Neural cell (in vitro differentiated cells): ENCODE results near the gene ADH5. TPM values are rescaled to one million over a fixed set of nuclear protein-coding genes. Genes with fewer than 3 reads are reported as not detected.
"Not testable (repeated sequence)": the region's sequence is repeated elsewhere in the genome, so short reads cannot be mapped to it uniquely, and the experiment has no call there.

ENCODE experiments used
- H2AFZ ChIP-seq: fragments of 200-600, 300-800 bp; sonication (generic), shearing (Covaris generic); 2 replicates; pipeline ENCODE4 v1.6.0; 2014; ENCODE audit warnings: low read depth, mild to moderate bottlenecking, antibody characterized with exemption, low read length, moderate library complexity
- H3F3A ChIP-seq: fragments of 200-600 bp; shearing (Covaris generic); 2 replicates; pipeline ENCODE4 v1.6.1; 2016; ENCODE audit warnings: mild to moderate bottlenecking, moderate library complexity, mixed read lengths, antibody characterized with exemption, low read length; ENCODE audit not compliant: insufficient read depth, poor library complexity, severe bottlenecking
- H3K27ac ChIP-seq: fragments of 200-600, 300-800 bp; sonication (generic), shearing (Covaris generic); 2 replicates; pipeline ENCODE4 v1.5.1; 2014; ENCODE audit warnings: mild to moderate bottlenecking, low read length, moderate library complexity
- H3K27me3 ChIP-seq: fragments of 300-800, 200-600 bp; sonication (generic), shearing (Covaris generic); 2 replicates; pipeline ENCODE4 v1.6.0; 2014; ENCODE audit warnings: mild to moderate bottlenecking, low read depth, low read length, moderate library complexity; ENCODE audit not compliant: insufficient read depth
- H3K36me3 ChIP-seq: fragments of 300-800, 200-600 bp; sonication (generic), shearing (Covaris generic); 2 replicates; pipeline ENCODE4 v1.5.1; 2014; ENCODE audit warnings: mild to moderate bottlenecking, antibody characterized with exemption, low read length, moderate library complexity; ENCODE audit not compliant: insufficient read depth
- H3K4me2 ChIP-seq: fragments of 300-800, 200-600 bp; sonication (generic), shearing (Covaris generic); 2 replicates; pipeline ENCODE4 v1.6.0; 2014; ENCODE audit warnings: mild to moderate bottlenecking, low read length
- H3K4me3 ChIP-seq: fragments of 300-800, 200-600 bp; sonication (generic), shearing (Covaris generic); 2 replicates; pipeline ENCODE4 v1.5.1; 2014; ENCODE audit warnings: mild to moderate bottlenecking, low read length, moderate library complexity
- H3K79me2 ChIP-seq: fragments of 200-600 bp; shearing (Covaris generic); replicated peaks from 2 replicates; pipeline ENCODE4 v1.6.0; 2014; ENCODE audit warnings: mild to moderate bottlenecking, low read length, moderate library complexity; ENCODE audit not compliant: insufficient read depth
- H3K9ac ChIP-seq: fragments of 300-800, 200-600 bp; sonication (generic), shearing (Covaris generic); 2 replicates; pipeline ENCODE4 v1.6.1; 2016; ENCODE audit warnings: mild to moderate bottlenecking, low read length, mixed read lengths
- H3K9me2 ChIP-seq: fragments of 200-600 bp; shearing (Covaris generic); 2 replicates; pipeline ENCODE4 v1.6.1; 2016; ENCODE audit warnings: mild to moderate bottlenecking, low read length, mixed read lengths; ENCODE audit not compliant: insufficient read depth
- H3K9me3 ChIP-seq: fragments of 200-600, 300-800 bp; sonication (generic), shearing (Covaris generic); 2 replicates; pipeline ENCODE4 v1.6.1; 2016; ENCODE audit warnings: mild to moderate bottlenecking, mixed run types, low read length, moderate library complexity, mixed read lengths
- H4K20me1 ChIP-seq: fragments of 200-600 bp; shearing (Covaris generic); 2 replicates; pipeline ENCODE4 v1.6.1; 2016; ENCODE audit warnings: mild to moderate bottlenecking, mixed run types; ENCODE audit not compliant: insufficient read depth
- EP300 ChIP-seq: fragments of 450-650 bp; conservative IDR thresholded peaks from 2 replicates; pipeline ENCODE4 v1.6.1; 2014; ENCODE audit warnings: antibody characterized with exemption, mild to moderate bottlenecking, moderate library complexity; ENCODE audit not compliant: poor library complexity, severe bottlenecking
- EZH2 ChIP-seq: fragments of 200-600, 300-800 bp; shearing (Covaris generic), sonication (generic); IDR thresholded peaks from 2 replicates; pipeline ENCODE4 v1.6.1; 2014; ENCODE audit warnings: antibody characterized with exemption, low read length, borderline replicate concordance, mild to moderate bottlenecking; ENCODE audit not compliant: insufficient read depth, poor library complexity, severe bottlenecking
- MXI1 ChIP-seq: fragments of 450-650 bp; conservative IDR thresholded peaks from 2 replicates; pipeline ENCODE4 v1.6.1; 2014; ENCODE audit warnings: antibody characterized with exemption, mild to moderate bottlenecking; ENCODE audit not compliant: poor library complexity, severe bottlenecking
- POLR2AphosphoS5 ChIP-seq: IDR thresholded peaks from 2 replicates; pipeline ENCODE4 v1.6.1; 2012
- RAD21 ChIP-seq: fragments of 450-650 bp; conservative IDR thresholded peaks from 2 replicates; pipeline ENCODE4 v1.6.1; 2014; ENCODE audit warnings: antibody characterized with exemption, mild to moderate bottlenecking, moderate library complexity
- SMC3 ChIP-seq: fragments of 450-650 bp; conservative IDR thresholded peaks from 2 replicates; pipeline ENCODE4 v1.6.1; 2014; ENCODE audit warnings: antibody characterized with exemption, mild to moderate bottlenecking, moderate library complexity; ENCODE audit not compliant: poor library complexity
- TAF1 ChIP-seq: IDR thresholded peaks from 2 replicates; pipeline ENCODE4 v1.6.1; 2012; ENCODE audit warnings: low read depth
- polyA plus RNA-seq: library from polyadenylated mRNA; depleted of rRNA; stranded (reverse); fragments of >200 nt; gene quantifications from 2 replicates; pipeline ENCODE4 v1.2.3, GENCODE V29; 2014
- TF ChIP-seq, protein P1 (sequence below): IDR thresholded peaks from 2 replicates; pipeline ENCODE4 v1.6.1; 2012; ENCODE audit warnings: borderline replicate concordance
- TF ChIP-seq, protein P2 (sequence below): fragments of 450-650 bp; IDR thresholded peaks from 2 replicates; pipeline ENCODE4 v1.5.1; 2014; ENCODE audit warnings: antibody characterized with exemption, mild to moderate bottlenecking, moderate library complexity; ENCODE audit not compliant: poor library complexity, severe bottlenecking

ADH5 gene
- polyA plus RNA-seq, 1 donor from 2014 or later, result 201 TPM

DNA sequence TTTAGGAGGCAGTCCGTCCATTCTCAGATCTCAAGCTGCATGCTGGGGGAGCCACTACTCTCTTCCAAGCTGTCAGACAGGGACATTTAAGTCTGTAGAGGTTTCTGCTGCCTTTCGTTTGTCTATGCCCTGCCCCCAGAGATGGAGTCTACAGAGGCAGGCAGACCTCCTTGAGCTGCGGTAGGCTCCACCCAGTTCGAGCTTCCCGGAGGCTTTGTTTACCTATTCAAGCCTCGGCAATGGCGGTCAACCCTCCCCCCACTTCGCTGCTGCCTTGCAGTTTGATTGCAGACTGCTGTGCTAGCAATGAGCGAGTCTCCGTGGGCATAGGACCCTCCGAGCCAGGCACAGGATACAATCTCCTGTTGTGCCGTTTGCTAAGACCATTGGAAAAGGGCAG, 10.7 kb upstream of the ADH5 start:
- Histone ChIP-seq H3F3A (no peaks in the 10 kb centered on the region), H3K4me3 (no peak overlapping the region), H3K9me2 (no peaks in the 10 kb centered on the region), H3K27ac (no peak overlapping the region), H3K9ac (no peak overlapping the region), H4K20me1 (no peaks in the 10 kb centered on the region), H3K79me2 (no peaks in the 10 kb centered on the region), H3K27me3 (no peaks in the 10 kb centered on the region), H3K36me3 (no peaks in the 10 kb centered on the region), H2AFZ (no peak overlapping the region), H3K9me3 (no peaks in the 10 kb centered on the region), H3K4me2 (no peak overlapping the region)
- TF ChIP-seq EP300 (no peak), TAF1 (no peak), POLR2AphosphoS5 (no peak), MXI1 (no peak), RAD21 (no peak), EZH2 (no peak), SMC3 (no peak)
- TF ChIP-seq, protein P1, sequence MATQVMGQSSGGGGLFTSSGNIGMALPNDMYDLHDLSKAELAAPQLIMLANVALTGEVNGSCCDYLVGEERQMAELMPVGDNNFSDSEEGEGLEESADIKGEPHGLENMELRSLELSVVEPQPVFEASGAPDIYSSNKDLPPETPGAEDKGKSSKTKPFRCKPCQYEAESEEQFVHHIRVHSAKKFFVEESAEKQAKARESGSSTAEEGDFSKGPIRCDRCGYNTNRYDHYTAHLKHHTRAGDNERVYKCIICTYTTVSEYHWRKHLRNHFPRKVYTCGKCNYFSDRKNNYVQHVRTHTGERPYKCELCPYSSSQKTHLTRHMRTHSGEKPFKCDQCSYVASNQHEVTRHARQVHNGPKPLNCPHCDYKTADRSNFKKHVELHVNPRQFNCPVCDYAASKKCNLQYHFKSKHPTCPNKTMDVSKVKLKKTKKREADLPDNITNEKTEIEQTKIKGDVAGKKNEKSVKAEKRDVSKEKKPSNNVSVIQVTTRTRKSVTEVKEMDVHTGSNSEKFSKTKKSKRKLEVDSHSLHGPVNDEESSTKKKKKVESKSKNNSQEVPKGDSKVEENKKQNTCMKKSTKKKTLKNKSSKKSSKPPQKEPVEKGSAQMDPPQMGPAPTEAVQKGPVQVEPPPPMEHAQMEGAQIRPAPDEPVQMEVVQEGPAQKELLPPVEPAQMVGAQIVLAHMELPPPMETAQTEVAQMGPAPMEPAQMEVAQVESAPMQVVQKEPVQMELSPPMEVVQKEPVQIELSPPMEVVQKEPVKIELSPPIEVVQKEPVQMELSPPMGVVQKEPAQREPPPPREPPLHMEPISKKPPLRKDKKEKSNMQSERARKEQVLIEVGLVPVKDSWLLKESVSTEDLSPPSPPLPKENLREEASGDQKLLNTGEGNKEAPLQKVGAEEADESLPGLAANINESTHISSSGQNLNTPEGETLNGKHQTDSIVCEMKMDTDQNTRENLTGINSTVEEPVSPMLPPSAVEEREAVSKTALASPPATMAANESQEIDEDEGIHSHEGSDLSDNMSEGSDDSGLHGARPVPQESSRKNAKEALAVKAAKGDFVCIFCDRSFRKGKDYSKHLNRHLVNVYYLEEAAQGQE, result no peak
- TF ChIP-seq, protein P2, sequence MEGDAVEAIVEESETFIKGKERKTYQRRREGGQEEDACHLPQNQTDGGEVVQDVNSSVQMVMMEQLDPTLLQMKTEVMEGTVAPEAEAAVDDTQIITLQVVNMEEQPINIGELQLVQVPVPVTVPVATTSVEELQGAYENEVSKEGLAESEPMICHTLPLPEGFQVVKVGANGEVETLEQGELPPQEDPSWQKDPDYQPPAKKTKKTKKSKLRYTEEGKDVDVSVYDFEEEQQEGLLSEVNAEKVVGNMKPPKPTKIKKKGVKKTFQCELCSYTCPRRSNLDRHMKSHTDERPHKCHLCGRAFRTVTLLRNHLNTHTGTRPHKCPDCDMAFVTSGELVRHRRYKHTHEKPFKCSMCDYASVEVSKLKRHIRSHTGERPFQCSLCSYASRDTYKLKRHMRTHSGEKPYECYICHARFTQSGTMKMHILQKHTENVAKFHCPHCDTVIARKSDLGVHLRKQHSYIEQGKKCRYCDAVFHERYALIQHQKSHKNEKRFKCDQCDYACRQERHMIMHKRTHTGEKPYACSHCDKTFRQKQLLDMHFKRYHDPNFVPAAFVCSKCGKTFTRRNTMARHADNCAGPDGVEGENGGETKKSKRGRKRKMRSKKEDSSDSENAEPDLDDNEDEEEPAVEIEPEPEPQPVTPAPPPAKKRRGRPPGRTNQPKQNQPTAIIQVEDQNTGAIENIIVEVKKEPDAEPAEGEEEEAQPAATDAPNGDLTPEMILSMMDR, result no peak

DNA sequence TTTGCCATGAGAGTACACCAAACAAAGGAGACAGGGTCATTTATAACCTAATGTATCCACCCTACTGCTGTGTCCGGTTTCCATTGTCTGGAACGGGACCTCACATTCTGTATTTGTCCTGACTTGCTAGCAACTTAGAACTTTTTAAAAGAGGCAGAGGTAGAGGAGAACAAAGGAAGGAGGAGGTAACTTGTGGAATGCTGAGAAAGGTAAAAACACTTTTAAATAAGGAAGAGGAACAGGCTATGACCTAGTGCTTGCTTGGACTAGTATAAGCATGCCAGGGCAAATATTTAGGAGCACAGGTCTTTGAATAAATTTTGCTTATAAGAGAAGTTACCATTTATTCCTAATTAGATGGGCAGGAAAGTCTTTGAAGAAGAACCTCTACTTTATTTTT, 3.3 kb upstream of the ADH5 start:
- not testable (repeated sequence) for H4K20me1 ChIP-seq, H2AFZ ChIP-seq, H3K27ac ChIP-seq, H3K4me3 ChIP-seq, H3K36me3 ChIP-seq, H3K9me3 ChIP-seq, H3K9ac ChIP-seq, H3K4me2 ChIP-seq, H3F3A ChIP-seq, H3K9me2 ChIP-seq, H3K27me3 ChIP-seq
- H3K79me2 ChIP-seq, result peaks cover 29% of the 10 kb centered on the region

DNA sequence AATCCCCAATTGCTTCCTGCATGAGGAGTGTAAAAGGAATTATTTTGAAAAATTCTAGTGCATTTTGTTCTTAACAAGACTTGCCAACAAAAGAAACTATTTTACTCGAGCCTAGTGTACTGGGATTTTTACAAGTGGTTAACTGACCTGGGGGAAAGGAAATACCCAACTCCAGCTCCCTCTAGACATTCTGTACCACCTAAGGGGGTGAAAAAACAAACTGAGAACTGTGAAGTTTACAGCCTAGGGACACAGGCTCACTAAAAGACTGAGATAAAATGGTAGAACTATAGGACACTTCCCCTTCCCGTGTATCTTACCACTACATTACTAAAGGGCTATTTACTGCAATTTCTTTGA, 2.6 kb upstream of the ADH5 start:
- Histone ChIP-seq H4K20me1 (no peaks in the 10 kb centered on the region), H3K27ac (no peak overlapping the region), H3K79me2 (peaks cover 34% of the 10 kb centered on the region), H3K27me3 (no peaks in the 10 kb centered on the region), H3K4me3 (no peak overlapping the region), H3F3A (no peaks in the 10 kb centered on the region), H3K9me2 (no peaks in the 10 kb centered on the region), H2AFZ (no peak overlapping the region), H3K4me2 (no peak overlapping the region), H3K9ac (no peak overlapping the region), H3K9me3 (no peaks in the 10 kb centered on the region), H3K36me3 (no peaks in the 10 kb centered on the region)
- TF ChIP-seq RAD21 (no peak), EP300 (no peak), MXI1 (no peak), SMC3 (no peak)
- TF ChIP-seq, protein P1, result no peak
